HL-60 (cell line): ENCODE measurements around the gene HDC.

Source experiments
- GABPA ChIP-seq: IDR thresholded peaks from 2 replicates; pipeline ENCODE4 v1.6.1; 2012; ENCODE audit warnings: low read depth
- POLR2AphosphoS5 ChIP-seq: IDR thresholded peaks from 2 replicates; pipeline ENCODE4 v1.6.1; 2012; ENCODE audit warnings: low read depth
- TF ChIP-seq, protein P1 (sequence below): IDR thresholded peaks from one replicate; pipeline ENCODE4 v1.5.1; 2011; ENCODE audit warnings: low read length, control low read depth, inconsistent platforms; ENCODE audit not compliant: insufficient read depth
- TF ChIP-seq, protein P2 (sequence below): IDR thresholded peaks from 2 replicates; pipeline ENCODE4 v1.6.1; 2012; ENCODE audit warnings: low read depth; ENCODE audit not compliant: insufficient replicate concordance

DNA sequence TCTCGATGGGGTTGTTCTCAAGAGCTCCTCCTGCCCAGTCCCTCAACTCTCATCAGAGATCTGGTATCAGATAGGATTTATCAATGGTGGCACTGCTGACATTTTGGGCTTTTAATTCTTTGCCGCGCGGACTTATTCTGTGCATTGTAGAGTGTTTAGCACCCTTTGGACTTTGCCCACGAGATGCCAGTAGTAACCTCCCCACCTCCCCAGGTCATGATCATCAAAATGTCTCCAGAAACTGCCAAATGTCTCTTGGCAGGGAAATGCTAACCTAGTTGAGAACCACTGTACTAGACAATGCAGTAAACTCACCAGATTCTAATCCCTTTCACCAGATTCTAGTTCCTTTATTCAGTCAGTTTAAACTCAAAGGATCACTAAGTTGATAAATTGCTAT lies 59.5 kb downstream of the HDC start:
- TF ChIP-seq, protein P1, sequence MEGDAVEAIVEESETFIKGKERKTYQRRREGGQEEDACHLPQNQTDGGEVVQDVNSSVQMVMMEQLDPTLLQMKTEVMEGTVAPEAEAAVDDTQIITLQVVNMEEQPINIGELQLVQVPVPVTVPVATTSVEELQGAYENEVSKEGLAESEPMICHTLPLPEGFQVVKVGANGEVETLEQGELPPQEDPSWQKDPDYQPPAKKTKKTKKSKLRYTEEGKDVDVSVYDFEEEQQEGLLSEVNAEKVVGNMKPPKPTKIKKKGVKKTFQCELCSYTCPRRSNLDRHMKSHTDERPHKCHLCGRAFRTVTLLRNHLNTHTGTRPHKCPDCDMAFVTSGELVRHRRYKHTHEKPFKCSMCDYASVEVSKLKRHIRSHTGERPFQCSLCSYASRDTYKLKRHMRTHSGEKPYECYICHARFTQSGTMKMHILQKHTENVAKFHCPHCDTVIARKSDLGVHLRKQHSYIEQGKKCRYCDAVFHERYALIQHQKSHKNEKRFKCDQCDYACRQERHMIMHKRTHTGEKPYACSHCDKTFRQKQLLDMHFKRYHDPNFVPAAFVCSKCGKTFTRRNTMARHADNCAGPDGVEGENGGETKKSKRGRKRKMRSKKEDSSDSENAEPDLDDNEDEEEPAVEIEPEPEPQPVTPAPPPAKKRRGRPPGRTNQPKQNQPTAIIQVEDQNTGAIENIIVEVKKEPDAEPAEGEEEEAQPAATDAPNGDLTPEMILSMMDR: no peak
- TF ChIP-seq, protein P2, sequence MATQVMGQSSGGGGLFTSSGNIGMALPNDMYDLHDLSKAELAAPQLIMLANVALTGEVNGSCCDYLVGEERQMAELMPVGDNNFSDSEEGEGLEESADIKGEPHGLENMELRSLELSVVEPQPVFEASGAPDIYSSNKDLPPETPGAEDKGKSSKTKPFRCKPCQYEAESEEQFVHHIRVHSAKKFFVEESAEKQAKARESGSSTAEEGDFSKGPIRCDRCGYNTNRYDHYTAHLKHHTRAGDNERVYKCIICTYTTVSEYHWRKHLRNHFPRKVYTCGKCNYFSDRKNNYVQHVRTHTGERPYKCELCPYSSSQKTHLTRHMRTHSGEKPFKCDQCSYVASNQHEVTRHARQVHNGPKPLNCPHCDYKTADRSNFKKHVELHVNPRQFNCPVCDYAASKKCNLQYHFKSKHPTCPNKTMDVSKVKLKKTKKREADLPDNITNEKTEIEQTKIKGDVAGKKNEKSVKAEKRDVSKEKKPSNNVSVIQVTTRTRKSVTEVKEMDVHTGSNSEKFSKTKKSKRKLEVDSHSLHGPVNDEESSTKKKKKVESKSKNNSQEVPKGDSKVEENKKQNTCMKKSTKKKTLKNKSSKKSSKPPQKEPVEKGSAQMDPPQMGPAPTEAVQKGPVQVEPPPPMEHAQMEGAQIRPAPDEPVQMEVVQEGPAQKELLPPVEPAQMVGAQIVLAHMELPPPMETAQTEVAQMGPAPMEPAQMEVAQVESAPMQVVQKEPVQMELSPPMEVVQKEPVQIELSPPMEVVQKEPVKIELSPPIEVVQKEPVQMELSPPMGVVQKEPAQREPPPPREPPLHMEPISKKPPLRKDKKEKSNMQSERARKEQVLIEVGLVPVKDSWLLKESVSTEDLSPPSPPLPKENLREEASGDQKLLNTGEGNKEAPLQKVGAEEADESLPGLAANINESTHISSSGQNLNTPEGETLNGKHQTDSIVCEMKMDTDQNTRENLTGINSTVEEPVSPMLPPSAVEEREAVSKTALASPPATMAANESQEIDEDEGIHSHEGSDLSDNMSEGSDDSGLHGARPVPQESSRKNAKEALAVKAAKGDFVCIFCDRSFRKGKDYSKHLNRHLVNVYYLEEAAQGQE: no peak
- TF ChIP-seq POLR2AphosphoS5 (no peak), GABPA (no peak)
